Measurements from ENCODE around the gene SCN2A.

The SCN2A gene

GRCh38 chr2:165203689-165204559 lies 35.3 kb upstream of the SCN2A start, which contains the start of gene SCN3A:
Gene SCN3A, minus strand, starts transcription at chr2:165204050. Its CDS starts 27,656 bp downstream, at chr2:165176394.
- Histone ChIP-seq H3K9me3 (ENCODE audit: insufficient read depth, low read length) (no peaks in the 10 kb centered on the region), H3K4me1 (ENCODE audit: low read length) (peaks cover 4% of the 10 kb centered on the region; the same call in 1 of the 2 replicates), H3K4me3 (ENCODE audit: low read length) (peak within 1 kb of the TSS; percentile 18; the same call in 1 of the 2 replicates), H3K27ac (ENCODE audit: low read length) (no peak within 1 kb of the TSS), H4K20me1 (ENCODE audit: insufficient read depth, low read length) (no peaks in the 10 kb centered on the region), H3K4me2 (ENCODE audit: low read length) (peak within 1 kb of the TSS; percentile 27), H3K9ac (ENCODE audit: low read length) (no peak within 1 kb of the TSS), H3K79me2 (ENCODE audit: low read length) (no peaks in the 10 kb centered on the region), H3K36me3 (replicated peaks; ENCODE audit: low read depth, low read length) (peaks cover 2% of the 10 kb centered on the region), H2AFZ (ENCODE audit: low read depth, low read length) (no peak within 1 kb of the TSS), H3K27me3 (ENCODE audit: low read depth, low read length) (no peaks in the 10 kb centered on the region)
- TF ChIP-seq CTCF (IDR thresholded peaks at IDR 0.05; ENCODE audit: low read depth, low read length) (peak; percentile 89), EZH2phosphoT487 (IDR thresholded peaks at IDR 0.05; ENCODE audit: low read depth) (no peak)

- peaks cover 4% of the 10 kb centered on the region; the same call in 1 of the 2 replicates for H3K4me1 ChIP-seq (ENCODE audit: low read length)
- H3K9ac ChIP-seq (ENCODE audit: low read length) = no peak overlapping the region
- no peak overlapping the region for H2AFZ ChIP-seq (ENCODE audit: low read depth, low read length)
- no peak overlapping the region for H3K27ac ChIP-seq (ENCODE audit: low read length)
- no peaks in the 10 kb centered on the region for H3K9me3 ChIP-seq (ENCODE audit: insufficient read depth, low read length)
- H3K4me3 ChIP-seq (ENCODE audit: low read length) = no peak overlapping the region
- H3K36me3 ChIP-seq (replicated peaks; ENCODE audit: low read depth, low read length) = peaks cover 2% of the 10 kb centered on the region
- no peaks in the 10 kb centered on the region for H3K79me2 ChIP-seq (ENCODE audit: low read length)
- H4K20me1 ChIP-seq (ENCODE audit: insufficient read depth, low read length) = no peaks in the 10 kb centered on the region
- no peaks in the 10 kb centered on the region for H3K27me3 ChIP-seq (ENCODE audit: low read depth, low read length)
- H3K4me2 ChIP-seq (ENCODE audit: low read length) = no peak overlapping the region
- no peak for TF ChIP-seq EZH2phosphoT487 (IDR thresholded peaks at IDR 0.05; ENCODE audit: low read depth)
- no peak for TF ChIP-seq CTCF (IDR thresholded peaks at IDR 0.05; ENCODE audit: low read depth, low read length)
Measured at GRCh38 chr2:165205865-165206264, 33.3 kb upstream of the SCN2A start.

- Histone ChIP-seq H3K9me3 (ENCODE audit: insufficient read depth, low read length) (no peaks in the 10 kb centered on the region), H2AFZ (ENCODE audit: low read depth, low read length) (no peak overlapping the region), H4K20me1 (ENCODE audit: insufficient read depth, low read length) (no peaks in the 10 kb centered on the region), H3K4me2 (ENCODE audit: low read length) (no peak overlapping the region), H3K36me3 (replicated peaks; ENCODE audit: low read depth, low read length) (peaks cover 2% of the 10 kb centered on the region), H3K4me3 (ENCODE audit: low read length) (no peak overlapping the region), H3K27me3 (ENCODE audit: low read depth, low read length) (no peaks in the 10 kb centered on the region), H3K4me1 (ENCODE audit: low read length) (peaks cover 4% of the 10 kb centered on the region; the same call in 1 of the 2 replicates), H3K27ac (ENCODE audit: low read length) (no peak overlapping the region), H3K79me2 (ENCODE audit: low read length) (no peaks in the 10 kb centered on the region), H3K9ac (ENCODE audit: low read length) (no peak overlapping the region)
- no peak for TF ChIP-seq EZH2phosphoT487 (IDR thresholded peaks at IDR 0.05; ENCODE audit: low read depth)
- TF ChIP-seq CTCF (IDR thresholded peaks at IDR 0.05; ENCODE audit: low read depth, low read length) = no peak
Measured at GRCh38 chr2:165208094-165208493, 31.1 kb upstream of the SCN2A start.

GRCh38 chr2:165214093-165214492 lies 25.1 kb upstream of the SCN2A start:
- no peak overlapping the region for H2AFZ ChIP-seq (ENCODE audit: low read depth, low read length)
- H3K27ac ChIP-seq (ENCODE audit: low read length) = no peak overlapping the region
- no peaks in the 10 kb centered on the region for H3K4me1 ChIP-seq (ENCODE audit: low read length)
- no peaks in the 10 kb centered on the region for H3K79me2 ChIP-seq (ENCODE audit: low read length)
- no peaks in the 10 kb centered on the region for H3K9me3 ChIP-seq (ENCODE audit: insufficient read depth, low read length)
- H3K9ac ChIP-seq (ENCODE audit: low read length) = no peak overlapping the region
- H3K4me2 ChIP-seq (ENCODE audit: low read length) = no peak overlapping the region
- no peaks in the 10 kb centered on the region for H3K36me3 ChIP-seq (replicated peaks; ENCODE audit: low read depth, low read length)
- TF ChIP-seq CTCF (IDR thresholded peaks at IDR 0.05; ENCODE audit: low read depth, low read length) = no peak
- no peak for TF ChIP-seq EZH2phosphoT487 (IDR thresholded peaks at IDR 0.05; ENCODE audit: low read depth)
- H4K20me1 ChIP-seq (ENCODE audit: insufficient read depth, low read length) = no peaks in the 10 kb centered on the region
- no peaks in the 10 kb centered on the region for H3K27me3 ChIP-seq (ENCODE audit: low read depth, low read length)
- no peak overlapping the region for H3K4me3 ChIP-seq (ENCODE audit: low read length)

Data from OCI-LY3 (cell line).